ENCODE data around the gene CSGALNACT2. TPM values are rescaled to one million over a fixed set of nuclear protein-coding genes. Genes with fewer than 3 reads are reported as not detected.

Gene CSGALNACT2
- total and polyA plus RNA-seq, 10 of the 15 experiments (the other 5 are each of a cell fraction or from before 2014, with no cell fraction given) = 2.5 to 12.6 (median 8.7) TPM

DNA sequence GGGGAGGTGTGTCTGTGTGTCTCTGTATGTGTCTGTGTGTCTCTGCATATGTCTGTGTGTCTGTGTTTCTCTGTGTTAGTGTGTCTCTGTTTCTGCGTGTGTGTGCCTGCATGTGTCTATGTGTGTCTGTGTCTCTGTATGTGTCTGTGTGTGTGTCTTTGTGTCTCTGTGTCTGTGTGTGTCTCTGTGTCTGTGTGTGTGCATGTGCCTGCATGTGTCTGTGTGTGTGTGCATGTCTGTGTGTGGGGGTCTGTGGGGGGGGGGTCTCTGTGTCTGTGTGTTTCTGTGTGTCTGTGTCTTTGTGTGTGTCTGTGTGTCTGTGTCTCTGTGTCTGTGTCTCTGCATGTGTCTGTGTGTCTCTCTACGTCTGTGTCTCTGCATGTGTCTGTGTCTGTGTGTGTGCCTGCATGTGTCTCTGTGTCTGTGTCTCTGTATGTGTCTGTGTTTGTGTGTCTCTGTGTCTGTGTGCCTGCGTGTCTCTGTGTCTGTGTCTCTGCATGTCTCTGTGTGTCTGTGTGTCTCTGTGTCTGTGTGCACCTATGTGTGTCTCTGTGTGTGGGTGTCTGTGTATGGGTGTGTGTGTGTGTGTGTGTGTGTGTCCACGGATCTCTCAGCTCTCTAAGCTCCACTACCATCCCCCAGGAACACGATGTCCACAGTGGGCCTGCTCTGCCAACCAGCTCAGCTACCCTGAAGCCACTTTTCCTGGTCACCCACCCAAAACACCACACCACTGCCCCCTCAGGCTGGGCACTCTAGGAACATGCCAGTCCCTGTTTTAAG is 87.0 kb downstream of the CSGALNACT2 start:
- TF ChIP-seq NBN (IDR thresholded peaks at IDR 0.05) = no peak
- 0 out of 2 replicates have a peak, but pooled peaks have one; percentile 33 for TF ChIP-seq HDGF (IDR thresholded peaks at IDR 0.05)
- Histone ChIP-seq H3K79me2 (ENCODE audit: control insufficient read depth, insufficient read depth, low read length) (no peaks in the 10 kb centered on the region), H2AFZ (ENCODE audit: control insufficient read depth, low read depth, low read length) (no peak overlapping the region), H4K20me1 (ENCODE audit: control insufficient read depth, insufficient read depth) (no peaks in the 10 kb centered on the region), H3K4me2 (ENCODE audit: control insufficient read depth, insufficient read depth) (no peak overlapping the region), H3K27me3 (replicated peaks in 1 of 2; ENCODE audit: control insufficient read depth in 2 of 2, insufficient read depth in 2 of 2, low read length in 1 of 2) (peaks cover 0 to 10% of the 10 kb centered on the region in 2 experiments; a peak in 2 of 4 replicates), H3K4me3 (no peak overlapping the region), H3K27ac (ENCODE audit: control insufficient read depth, insufficient read depth) (no peak overlapping the region), H3K9me3 (replicated peaks; ENCODE audit: control insufficient read depth, insufficient read depth, low read length) (no peaks in the 10 kb centered on the region), H3K36me3 (ENCODE audit: control insufficient read depth in 2 of 2, insufficient read depth in 2 of 2, low read length in 1 of 2) (no peaks in the 10 kb centered on the region), H3K4me1 (ENCODE audit: control insufficient read depth, insufficient read depth, low read length) (peaks cover 8% of the 10 kb centered on the region), H3K9ac (ENCODE audit: control insufficient read depth, insufficient read depth, low read length) (no peak overlapping the region)
- ChIA-PET POLR2A (no interaction called here), RAD21 (ENCODE audit: unreplicated experiment) (no interaction called here), SMC1A (ENCODE audit: uncharacterized antibody, unreplicated experiment) (interaction anchor here (2.1 kb wide), 1 partner anchor 25 kb away, joined by 8 read pairs; no protein-coding TSS in a partner anchor), CTCF (interaction anchor here (2.2 to 5.9 kb wide), 2 partner anchors 20 to 30 kb away, joined by 7 to 43 read pairs; no protein-coding TSS in a partner anchor)
- in situ Hi-C loops (cut with MboI) (no loop called here), intact Hi-C loops (cut with micrococcal nuclease; ENCODE audit: unreplicated experiment) (no loop called here)
- BruUV-seq (replicated peaks) = no TSS peak
- 26% methylated on average over 5 of the region's 5 CpGs for WGBS (ENCODE audit: insufficient coverage, insufficient replicate concordance, low lambda C conversion rate, missing lambda C conversion rate)
- ATAC-seq = no peak
- no peak for DNase-seq (ENCODE audit: low read depth, low spot score)
- no peak for FAIRE-seq

- Histone ChIP-seq H3K4me3 (no peak overlapping the region), H3K4me2 (ENCODE audit: control insufficient read depth, insufficient read depth) (no peak overlapping the region), H3K4me1 (ENCODE audit: control insufficient read depth, insufficient read depth, low read length) (peaks cover 7% of the 10 kb centered on the region), H3K27ac (ENCODE audit: control insufficient read depth, insufficient read depth) (no peak overlapping the region), H3K79me2 (ENCODE audit: control insufficient read depth, insufficient read depth, low read length) (no peaks in the 10 kb centered on the region), H4K20me1 (ENCODE audit: control insufficient read depth, insufficient read depth) (no peaks in the 10 kb centered on the region), H3K27me3 (replicated peaks in 1 of 2; ENCODE audit: control insufficient read depth in 2 of 2, insufficient read depth in 2 of 2, low read length in 1 of 2) (peaks cover 0 to 16% of the 10 kb centered on the region in 2 experiments; a peak in 2 of 4 replicates), H2AFZ (ENCODE audit: control insufficient read depth, low read depth, low read length) (no peak overlapping the region), H3K36me3 (ENCODE audit: control insufficient read depth in 2 of 2, insufficient read depth in 2 of 2, low read length in 1 of 2) (no peaks in the 10 kb centered on the region), H3K9me3 (replicated peaks; ENCODE audit: control insufficient read depth, insufficient read depth, low read length) (no peaks in the 10 kb centered on the region), H3K9ac (ENCODE audit: control insufficient read depth, insufficient read depth, low read length) (no peak overlapping the region)
- ChIA-PET RAD21 (ENCODE audit: unreplicated experiment) (no interaction called here), CTCF (interaction anchor here (2.2 kb wide), 1 partner anchor 21 kb away, joined by 7 read pairs; no protein-coding TSS in a partner anchor), POLR2A (no interaction called here), SMC1A (ENCODE audit: uncharacterized antibody, unreplicated experiment) (no interaction called here)
- in situ Hi-C loops (cut with MboI) (no loop called here), intact Hi-C loops (cut with micrococcal nuclease; ENCODE audit: unreplicated experiment) (no loop called here)
- no TSS peak for BruUV-seq (replicated peaks)
- no peak for FAIRE-seq
- no peak for DNase-seq (ENCODE audit: low read depth, low spot score)
- ATAC-seq = peak; percentile 39
- 33% methylated on average over 11 of the region's 11 CpGs for WGBS (ENCODE audit: insufficient coverage, insufficient replicate concordance, low lambda C conversion rate, missing lambda C conversion rate)
- TF ChIP-seq NFIC (IDR thresholded peaks at IDR 0.05; ENCODE audit: low read depth, low read length) = no peak
- TF ChIP-seq HCFC1 (IDR thresholded peaks at IDR 0.05; ENCODE audit: low read length) = no peak
- TF ChIP-seq SPI1 (IDR thresholded peaks at IDR 0.05; ENCODE audit: borderline replicate concordance, insufficient read depth, low read depth, low read length) = no peak
- no peak for TF ChIP-seq BCL3 (IDR thresholded peaks at IDR 0.05; ENCODE audit: borderline replicate concordance, insufficient read depth, low read depth, low read length, poor library complexity, severe bottlenecking)
- no peak for TF ChIP-seq ZBTB40 (IDR thresholded peaks at IDR 0.05; ENCODE audit: borderline replicate concordance)
- no peak for TF ChIP-seq NFXL1 (IDR thresholded peaks at IDR 0.05; ENCODE audit: borderline replicate concordance)
- no peak for TF ChIP-seq CHD4 (IDR thresholded peaks at IDR 0.05)
- no peak for TF ChIP-seq PKNOX1 (IDR thresholded peaks at IDR 0.05)
These were observed 87.5 kb downstream of the CSGALNACT2 start for GRCh38 chr10:43225787-43226153.
